GM12878 (cell line): Measurements from ENCODE around the gene ULK4. TPM values are rescaled to one million over a fixed set of nuclear protein-coding genes. Genes with fewer than 3 reads are reported as not detected.
"Not testable (repeated sequence)": the region's sequence is repeated elsewhere in the genome, so short reads cannot be mapped to it uniquely, and the experiment has no call there.

ENCODE experiments used
- ATAC-seq: fragments of 200-7000 bp; cut with Tn5 transposase; 3 replicates; pipeline ENCODE4 v1.9.1; 2020; ENCODE audit warnings: mild to moderate bottlenecking, moderate library complexity
- BruUV-seq: library from RNA; stranded (reverse); fragments of 400-500 nt; replicated peaks from 2 replicates; lab custom pipeline; 2021; lab: Mats Ljungman, UMichigan
- CTCF ChIA-PET: fragments of 300-600 bp; sonication (Branson Sonifier 250); formaldehyde crosslinking; extraction: SDS; loops from one replicate; lab custom pipeline; 2021; ENCODE audit warnings: inconsistent platforms; lab: Yijun Ruan, JAX
- POLR2A ChIA-PET: fragments of 350-600 bp; formaldehyde crosslinking; extraction: SDS; loops from one replicate; lab custom pipeline; 2021; ENCODE audit warnings: inconsistent platforms; lab: Charles Lee
- RAD21 ChIA-PET: fragments of 300-600 bp; sonication (Branson Sonifier 250); formaldehyde crosslinking; loops from one replicate; lab custom pipeline; 2023; ENCODE audit warnings: antibody characterized with exemption; ENCODE audit not compliant: unreplicated experiment; lab: Charles Lee
- SMC1A ChIA-PET: fragments of 300-600 bp; sonication (Branson Sonifier 250); formaldehyde crosslinking; loops from one replicate; lab custom pipeline; 2023; ENCODE audit not compliant: unreplicated experiment, uncharacterized antibody; lab: Charles Lee
- DNase-seq: peaks from one replicate; pipeline ENCODE4 v3.0.0-alpha.2; 2011; ENCODE audit warnings: low read depth, low spot score
- FAIRE-seq: peaks from 3 replicates; lab custom pipeline; 2011; peaks lifted over from hg19 to GRCh38; lab: Jason Lieb, UNC
- H2AFZ ChIP-seq: 2 replicates; pipeline ENCODE4 v1.6.0; 2011; ENCODE audit warnings: low read depth, low read length, control low read depth; ENCODE audit not compliant: control insufficient read depth
- H3K27ac ChIP-seq: 2 replicates; pipeline ENCODE4 v1.5.1; 2011; ENCODE audit warnings: control low read depth; ENCODE audit not compliant: control insufficient read depth, insufficient read depth
- H3K27me3 ChIP-seq, 2 experiments: replicated peaks in 1 of 2; 2 replicates each; pipeline versions ENCODE4 v1.6.0 to v1.6.1; 2011; ENCODE audit warnings: low read length in 1 of 2; ENCODE audit not compliant: control insufficient read depth in 2 of 2, insufficient read depth in 2 of 2
- H3K36me3 ChIP-seq, 2 experiments: 2 replicates each; pipeline ENCODE4 v1.5.1; 2011; ENCODE audit warnings: low read length in 1 of 2; ENCODE audit not compliant: control insufficient read depth in 2 of 2, insufficient read depth in 2 of 2
- H3K4me1 ChIP-seq: 2 replicates; pipeline ENCODE4 v1.6.1; 2011; ENCODE audit warnings: mild to moderate bottlenecking, low read length, moderate library complexity, mixed read lengths; ENCODE audit not compliant: control insufficient read depth, insufficient read depth
- H3K4me2 ChIP-seq: 2 replicates; pipeline ENCODE4 v1.6.0; 2011; ENCODE audit warnings: control low read depth; ENCODE audit not compliant: control insufficient read depth, insufficient read depth
- H3K4me3 ChIP-seq: fragments of 200-600 bp; sonication (generic); 2 replicates; pipeline ENCODE4 v1.5.1; 2016
- H3K79me2 ChIP-seq: 2 replicates; pipeline ENCODE4 v1.6.0; 2011; ENCODE audit warnings: low read length; ENCODE audit not compliant: control insufficient read depth, insufficient read depth
- H3K9ac ChIP-seq: 2 replicates; pipeline ENCODE4 v1.8.0; 2011; ENCODE audit warnings: low read length, control low read depth, mixed read lengths; ENCODE audit not compliant: control insufficient read depth, insufficient read depth
- H3K9me3 ChIP-seq: replicated peaks from 3 replicates; pipeline ENCODE4 v1.5.1; 2011; ENCODE audit warnings: mild to moderate bottlenecking, low read length; ENCODE audit not compliant: control insufficient read depth, insufficient read depth
- H4K20me1 ChIP-seq: 2 replicates; pipeline ENCODE4 v1.6.0; 2011; ENCODE audit not compliant: control insufficient read depth, insufficient read depth
- CHD4 ChIP-seq: fragments of 200-600 bp; sonication (generic); IDR thresholded peaks from 2 replicates; pipeline ENCODE4 v1.6.1; 2016; ENCODE audit warnings: mild to moderate bottlenecking
- JUND ChIP-seq: IDR thresholded peaks from 2 replicates; pipeline ENCODE4 v1.6.1; 2012; ENCODE audit warnings: low read depth, mild to moderate bottlenecking, low read length, improper control_type of control experiment, moderate library complexity
- MEF2A ChIP-seq: IDR thresholded peaks from 2 replicates; pipeline ENCODE4 v1.6.1; 2011; ENCODE audit warnings: low read depth, mild to moderate bottlenecking, low read length, moderate library complexity; ENCODE audit not compliant: insufficient read depth
- TCF7 ChIP-seq: IDR thresholded peaks from 2 replicates; pipeline ENCODE4 v1.6.1; 2014; ENCODE audit warnings: antibody characterized with exemption, borderline replicate concordance
- WGBS: methylation state at CpG from one replicate; pipeline ENCODE4 v1.1.6; 2016; ENCODE audit warnings: low lambda C conversion rate; ENCODE audit not compliant: insufficient replicate concordance, insufficient coverage; ENCODE audit errors: missing lambda C conversion rate; 5-methylcytosine and 5-hydroxymethylcytosine counted together
- in situ Hi-C: fragments of 300-500 bp; cut with MboI; formaldehyde crosslinking; loops from 9 replicates; pipeline ENCODE4 v1.14.3; 2018; ENCODE audit warnings: mixed read lengths
- intact Hi-C: fragments of 100-400 bp; cut with micrococcal nuclease; formaldehyde crosslinking; loops from one replicate; pipeline ENCODE4 v1.14.2; 2022; ENCODE audit not compliant: unreplicated experiment
- polyA plus RNA-seq, 11 experiments: library from polyadenylated mRNA; depleted of rRNA in 4 of 11; unstranded in 6 of 11; stranded (reverse) in 5 of 11; fragments of >200 nt; fragmentation: Nextera tagmentation in 4 of 11; fragmentation: Illumina TruSeq in 1 of 11; extraction: Ambion mirVana in 4 of 11; extraction: Trizol in 1 of 11; gene quantifications; 1 replicate in 1 of 11; 2 replicates in 10 of 11; pipeline versions ENCODE4 v1.2.1 to v1.2.3, GENCODE V29; 2011 to 2016; ENCODE audit warnings: inconsistent platforms in 2 of 11, missing spikeins in 2 of 11, low read depth in 1 of 11
- total RNA-seq, 4 experiments: library from RNA; depleted of rRNA in 3 of 4; stranded (reverse); fragments of >200 nt in 3 of 4; fragmentation: Illumina TruSeq in 1 of 4; extraction: Trizol in 1 of 4; gene quantifications; 2 replicates each; pipeline versions ENCODE4 v1.2.1 to v1.2.3, GENCODE V29; 2013 to 2021
- TF ChIP-seq, protein P1 (sequence below): IDR thresholded peaks from 2 replicates; pipeline ENCODE4 v1.6.1; 2012; ENCODE audit warnings: mild to moderate bottlenecking, low read depth, low read length

Gene ULK4
- total and polyA plus RNA-seq, 10 of the 15 experiments (the other 5 are each of a cell fraction or from before 2014, with no cell fraction given): 3.5 to 7.6 (median 6.3) TPM

DNA sequence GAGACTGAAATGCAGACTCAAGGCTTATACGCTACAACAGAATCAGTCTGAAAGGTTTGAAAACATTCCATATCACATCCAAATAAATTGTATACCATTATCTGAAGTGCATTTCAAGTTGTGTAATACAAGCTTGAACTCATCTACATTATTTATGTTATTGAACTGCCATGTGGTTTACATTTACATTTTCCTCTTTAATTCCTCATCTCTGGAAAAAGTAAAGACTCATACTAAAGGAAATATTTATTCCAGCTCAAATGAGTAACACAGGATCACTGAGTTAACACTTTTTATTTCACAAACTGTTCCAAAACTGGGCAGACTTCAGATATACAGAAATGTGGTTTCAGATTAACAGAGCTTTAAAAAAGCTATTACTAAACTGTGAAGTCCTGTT is 282.5 kb downstream of the ULK4 start (continued):
- TF ChIP-seq CHD4 (no peak), MEF2A (no peak), JUND (no peak), TCF7 (no peak)
- TF ChIP-seq, protein P1, sequence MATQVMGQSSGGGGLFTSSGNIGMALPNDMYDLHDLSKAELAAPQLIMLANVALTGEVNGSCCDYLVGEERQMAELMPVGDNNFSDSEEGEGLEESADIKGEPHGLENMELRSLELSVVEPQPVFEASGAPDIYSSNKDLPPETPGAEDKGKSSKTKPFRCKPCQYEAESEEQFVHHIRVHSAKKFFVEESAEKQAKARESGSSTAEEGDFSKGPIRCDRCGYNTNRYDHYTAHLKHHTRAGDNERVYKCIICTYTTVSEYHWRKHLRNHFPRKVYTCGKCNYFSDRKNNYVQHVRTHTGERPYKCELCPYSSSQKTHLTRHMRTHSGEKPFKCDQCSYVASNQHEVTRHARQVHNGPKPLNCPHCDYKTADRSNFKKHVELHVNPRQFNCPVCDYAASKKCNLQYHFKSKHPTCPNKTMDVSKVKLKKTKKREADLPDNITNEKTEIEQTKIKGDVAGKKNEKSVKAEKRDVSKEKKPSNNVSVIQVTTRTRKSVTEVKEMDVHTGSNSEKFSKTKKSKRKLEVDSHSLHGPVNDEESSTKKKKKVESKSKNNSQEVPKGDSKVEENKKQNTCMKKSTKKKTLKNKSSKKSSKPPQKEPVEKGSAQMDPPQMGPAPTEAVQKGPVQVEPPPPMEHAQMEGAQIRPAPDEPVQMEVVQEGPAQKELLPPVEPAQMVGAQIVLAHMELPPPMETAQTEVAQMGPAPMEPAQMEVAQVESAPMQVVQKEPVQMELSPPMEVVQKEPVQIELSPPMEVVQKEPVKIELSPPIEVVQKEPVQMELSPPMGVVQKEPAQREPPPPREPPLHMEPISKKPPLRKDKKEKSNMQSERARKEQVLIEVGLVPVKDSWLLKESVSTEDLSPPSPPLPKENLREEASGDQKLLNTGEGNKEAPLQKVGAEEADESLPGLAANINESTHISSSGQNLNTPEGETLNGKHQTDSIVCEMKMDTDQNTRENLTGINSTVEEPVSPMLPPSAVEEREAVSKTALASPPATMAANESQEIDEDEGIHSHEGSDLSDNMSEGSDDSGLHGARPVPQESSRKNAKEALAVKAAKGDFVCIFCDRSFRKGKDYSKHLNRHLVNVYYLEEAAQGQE: no peak
- TF ChIP-seq, all 136 proteins: peak for 0

DNA sequence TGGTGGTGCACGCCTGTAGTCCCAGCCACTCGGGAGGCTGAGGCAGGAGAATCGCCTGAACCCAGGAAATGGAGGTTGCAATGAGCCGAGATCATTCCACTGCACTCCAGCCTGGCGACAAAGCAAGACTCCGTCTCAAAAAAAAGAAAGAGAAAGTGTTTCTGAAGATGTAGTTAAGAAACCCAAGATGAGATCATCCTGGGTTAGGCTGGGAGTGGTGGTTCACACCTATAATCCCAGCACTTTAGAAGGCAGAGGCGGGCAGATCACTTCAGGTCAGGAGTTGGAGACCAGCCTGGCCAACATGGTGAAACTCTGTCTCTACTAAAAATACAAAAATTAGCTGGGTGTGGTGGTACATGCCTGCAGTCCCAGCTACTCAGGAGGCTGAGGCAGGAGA is 286.8 kb downstream of the ULK4 start:
- in situ Hi-C loops, SMC1A ChIA-PET, H4K20me1 ChIP-seq, ATAC-seq, H3K27me3 ChIP-seq, H3K4me3 ChIP-seq, FAIRE-seq, BruUV-seq, H3K36me3 ChIP-seq, H2AFZ ChIP-seq, POLR2A ChIA-PET, H3K27ac ChIP-seq, H3K79me2 ChIP-seq, RAD21 ChIA-PET, DNase-seq, intact Hi-C loops, H3K4me2 ChIP-seq, H3K9ac ChIP-seq, CTCF ChIA-PET, H3K4me1 ChIP-seq, H3K9me3 ChIP-seq: not testable (repeated sequence)
- 82% methylated on average over 7 of the region's 7 CpGs for WGBS
